ENCODE data around the gene PRIM1.
A peak's percentile ranks its signal among the peaks of the same experiment; 100 is the strongest.
"Not testable (repeated sequence)": the region's sequence is repeated elsewhere in the genome, so short reads cannot be mapped to it uniquely, and the experiment has no call there.

PRIM1 gene

DNA sequence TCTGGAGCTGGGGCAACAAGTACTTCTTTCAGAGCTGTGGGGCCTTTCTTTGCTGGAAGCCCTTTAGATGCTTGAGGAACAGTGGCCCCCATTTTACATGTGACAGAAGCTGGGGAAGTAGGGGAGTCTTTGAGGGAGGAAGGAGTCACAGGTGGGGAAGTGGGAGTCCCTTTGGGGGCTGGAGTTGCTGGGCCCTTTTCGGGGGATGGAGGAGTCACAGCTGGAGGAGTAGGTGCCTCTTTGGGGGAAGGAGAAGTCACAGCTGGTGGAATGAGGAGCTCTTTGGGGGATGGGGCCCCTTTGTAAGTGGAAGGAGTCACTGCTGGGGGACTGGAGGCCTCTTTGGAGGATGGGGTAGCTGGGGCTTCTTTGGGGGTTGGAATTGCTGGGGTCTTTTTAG, 35.7 kb downstream of the PRIM1 start:
- DNase-seq, result no peak

GRCh38 chr12:56715798-56716197, 36.3 kb downstream of the PRIM1 start:
- DNase-seq, result no peak

DNA sequence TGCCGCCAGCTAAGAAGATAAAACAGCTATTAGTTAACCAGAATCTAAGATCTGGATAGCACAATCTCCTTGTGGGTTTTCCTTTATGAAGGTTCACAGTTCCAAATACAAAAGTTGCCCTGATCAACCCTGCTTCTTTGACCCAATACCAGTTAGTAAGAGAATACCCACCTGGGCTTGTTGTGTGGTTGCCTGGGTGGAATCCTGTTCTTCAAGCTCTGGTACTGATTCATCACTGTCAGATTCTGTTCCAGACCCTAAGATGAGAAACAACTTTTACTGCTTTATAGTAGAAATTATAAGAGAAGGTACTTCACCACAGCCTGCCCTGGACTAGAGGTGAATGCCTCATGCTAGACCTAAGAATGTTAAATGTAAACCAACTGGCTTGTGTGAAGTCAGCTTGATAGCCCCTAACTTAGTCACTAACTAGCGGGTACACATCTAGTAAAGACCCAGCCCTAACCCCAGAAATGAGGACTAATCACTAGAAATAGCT, 37.6 kb downstream of the PRIM1 start:
- no peak for DNase-seq

- DNase-seq, result no peak
Measured at GRCh38 chr12:56713345-56713744, 38.8 kb downstream of the PRIM1 start.

DNA sequence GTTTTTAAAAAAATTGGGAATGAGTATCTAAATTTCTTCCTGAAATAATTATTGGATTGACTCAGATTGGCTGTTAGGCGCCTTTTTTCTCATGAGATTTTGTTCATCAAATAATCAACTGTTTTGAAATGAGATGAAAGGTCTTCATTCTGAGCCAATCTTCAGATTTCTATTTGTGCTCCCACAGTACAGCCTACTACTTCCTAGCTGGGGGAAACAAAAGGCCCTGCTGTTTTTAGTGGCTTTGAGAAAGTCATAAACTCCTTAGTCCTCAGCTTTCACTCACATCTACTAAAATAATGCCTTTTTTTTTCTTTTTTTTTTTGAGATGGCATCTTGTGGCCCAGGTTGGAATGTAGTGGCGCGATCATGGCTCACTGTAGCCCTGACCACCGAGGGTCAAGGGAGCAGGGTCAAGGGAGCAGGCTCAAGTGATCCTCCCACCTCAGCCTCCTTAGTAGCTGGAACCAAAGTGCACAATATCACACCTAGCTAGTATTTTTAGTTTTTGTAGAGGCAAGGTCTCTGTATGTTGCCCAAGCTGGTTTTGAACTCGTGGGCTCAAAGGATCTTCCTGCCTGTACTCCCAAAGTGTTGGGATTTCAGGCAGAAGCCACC, 42.3 kb downstream of the PRIM1 start:
- no peak for DNase-seq

DNA sequence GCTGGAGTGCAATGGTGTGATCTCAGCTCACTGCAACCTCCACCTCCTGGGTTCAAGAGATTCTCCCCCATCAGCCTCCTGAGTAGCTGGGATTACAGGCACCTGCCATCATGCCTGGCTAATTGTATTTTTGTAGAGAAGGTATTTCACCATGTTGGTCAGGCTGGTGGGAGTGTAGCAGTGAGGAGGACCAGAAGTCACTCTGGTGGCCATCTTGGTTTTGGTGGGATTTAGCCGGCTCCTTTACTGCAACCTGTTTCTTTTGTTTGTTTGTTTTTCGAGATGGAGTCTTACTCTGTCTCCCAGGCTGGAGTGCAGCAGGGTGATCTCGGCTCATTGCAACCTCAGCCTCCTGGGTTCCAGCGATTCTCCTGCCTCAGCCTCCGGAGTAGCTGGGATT, 47.6 kb downstream of the PRIM1 start:
- not testable (repeated sequence) for DNase-seq

DNA sequence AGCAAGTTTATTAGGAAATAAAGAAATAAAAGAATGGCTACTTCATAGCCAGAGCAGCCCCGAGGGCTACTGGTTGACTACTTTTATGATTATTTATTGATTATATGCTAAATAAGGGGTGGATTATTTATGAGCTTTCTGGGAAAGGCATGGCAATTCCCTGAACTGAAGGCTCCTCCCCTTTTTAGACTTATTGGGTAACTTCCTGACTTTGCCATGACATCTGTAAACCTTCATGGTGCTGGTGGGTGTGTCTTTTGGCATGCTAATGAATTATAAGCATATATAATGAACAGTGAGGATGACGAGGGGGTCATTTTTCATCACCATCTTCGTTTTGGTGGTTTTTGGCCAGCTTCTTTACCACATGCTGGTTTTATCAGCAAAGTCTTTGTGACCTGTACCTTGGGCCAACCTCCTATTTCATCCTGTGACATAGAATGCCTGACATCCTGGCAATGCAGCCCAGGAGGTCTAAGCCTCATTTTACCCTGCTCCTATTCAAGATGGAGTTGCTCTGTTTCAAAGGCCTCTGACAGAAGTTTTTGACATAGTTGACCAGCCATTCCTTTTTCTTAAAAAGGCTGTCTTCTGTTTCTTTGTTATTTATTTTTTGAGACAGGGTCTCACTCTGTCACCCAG, 53.0 kb downstream of the PRIM1 start:
- no peak for DNase-seq

GRCh38 chr12:56695327-56696101, 56.6 kb downstream of the PRIM1 start:
- no peak for DNase-seq

DNA sequence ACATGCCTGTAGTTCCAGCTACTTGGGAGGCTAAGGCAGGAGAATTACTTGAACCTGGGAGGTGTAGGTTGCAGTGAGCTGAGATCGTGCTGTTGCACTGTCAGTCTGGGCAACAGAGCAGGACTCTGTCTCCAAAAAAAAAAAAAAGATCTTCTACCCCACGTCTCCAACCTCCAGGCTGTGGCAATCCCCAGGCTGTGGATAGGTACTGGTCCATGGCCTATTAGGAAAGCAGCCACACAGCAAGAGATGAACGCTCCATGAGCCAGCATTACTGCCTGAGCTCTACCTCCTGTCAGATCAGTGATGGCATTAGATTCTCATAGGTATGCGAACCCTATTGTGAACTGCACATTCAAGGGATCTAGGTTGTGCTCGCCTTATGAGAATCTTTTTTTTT, 58.0 kb downstream of the PRIM1 start:
- no peak for DNase-seq

- no peak for DNase-seq
Measured at GRCh38 chr12:56688846-56689109, 63.3 kb downstream of the PRIM1 start.

DNA sequence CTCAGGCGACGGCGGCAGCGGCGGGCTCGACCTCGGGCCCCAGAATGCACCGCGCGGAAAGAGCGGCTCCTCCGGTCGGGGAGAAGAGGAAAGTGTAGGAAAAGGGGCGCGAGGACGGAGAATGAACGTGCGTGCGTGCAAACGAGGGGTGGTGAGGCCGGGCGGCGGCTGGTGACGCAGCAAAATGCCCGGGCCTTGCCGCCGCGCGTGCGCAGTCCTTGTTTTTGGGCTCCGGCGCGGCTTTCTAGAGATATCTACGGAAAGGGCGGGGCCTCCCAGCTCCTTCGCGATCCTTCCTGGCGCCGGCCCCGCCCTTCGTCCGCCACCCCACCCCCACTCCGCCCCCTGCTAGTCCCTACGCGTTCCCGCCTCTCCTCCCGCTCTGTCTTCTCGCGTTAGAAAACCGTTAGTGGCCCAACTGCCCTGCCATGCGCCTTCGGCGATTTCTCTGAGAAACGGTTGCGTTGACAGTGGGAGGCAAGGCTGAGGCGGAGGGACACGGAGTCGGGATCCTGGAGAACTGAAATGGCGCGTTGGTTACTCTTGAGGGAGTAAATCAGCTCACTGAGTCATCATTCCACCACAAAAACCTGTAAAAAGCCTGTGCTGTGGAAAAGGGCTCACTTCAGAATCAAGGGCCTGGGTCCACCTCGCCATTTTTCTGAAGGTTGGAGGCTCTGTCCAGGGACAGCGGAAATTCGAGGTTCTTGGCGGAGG, 63.8 kb downstream of the PRIM1 start, which contains the start of gene PTGES3:
TSS of gene PTGES3 (minus strand) at position 156 of the 717 bp plus-strand sequence. CDS start 285 bp downstream, outside the sequence.
- DNase-seq, result peak; percentile 99

DNA sequence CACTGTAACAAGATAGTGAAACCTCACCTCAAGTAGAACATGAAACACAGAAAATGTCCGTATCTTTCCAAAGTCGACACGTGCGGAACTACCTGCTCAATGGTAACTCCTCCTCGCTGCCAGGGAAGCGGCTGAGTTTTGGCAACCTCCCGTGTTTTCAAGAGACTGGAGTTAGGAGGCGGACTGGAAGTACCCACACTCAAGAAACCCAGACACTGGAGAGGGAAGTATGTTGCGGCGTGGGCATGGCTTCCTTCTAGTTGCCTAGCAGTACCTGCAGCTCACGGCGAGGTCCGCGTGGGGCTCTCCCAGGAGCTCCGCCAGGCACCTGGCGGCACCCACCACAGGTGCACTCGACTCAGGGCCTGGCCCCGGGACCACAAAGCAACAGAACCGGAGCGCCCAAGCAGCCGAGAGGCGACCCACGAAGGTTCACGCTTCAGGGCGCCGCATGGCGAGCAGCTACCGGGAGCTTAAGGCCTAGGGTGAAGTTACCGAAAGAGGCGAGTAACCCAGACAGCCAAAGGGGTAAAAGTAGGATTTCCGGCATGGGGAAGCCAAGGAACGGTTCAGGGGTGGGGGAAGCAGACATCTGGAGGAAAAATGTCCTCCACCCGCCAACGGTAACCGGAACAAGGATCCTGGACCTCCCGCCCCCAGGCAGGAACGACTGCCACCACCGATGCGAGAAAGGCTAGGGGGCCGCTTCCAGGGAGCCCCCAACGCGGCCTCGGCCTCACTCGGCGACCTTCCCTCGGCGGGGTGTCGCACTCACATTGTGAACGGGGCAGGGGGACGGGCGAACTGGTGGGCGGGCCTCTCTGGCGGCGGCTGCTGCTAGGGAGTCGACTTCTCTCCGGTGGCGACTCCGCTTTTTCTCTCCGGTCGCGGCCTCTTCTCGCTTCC, 64.6 kb downstream of the PRIM1 start:
- DNase-seq, result peak; percentile 57

DNA sequence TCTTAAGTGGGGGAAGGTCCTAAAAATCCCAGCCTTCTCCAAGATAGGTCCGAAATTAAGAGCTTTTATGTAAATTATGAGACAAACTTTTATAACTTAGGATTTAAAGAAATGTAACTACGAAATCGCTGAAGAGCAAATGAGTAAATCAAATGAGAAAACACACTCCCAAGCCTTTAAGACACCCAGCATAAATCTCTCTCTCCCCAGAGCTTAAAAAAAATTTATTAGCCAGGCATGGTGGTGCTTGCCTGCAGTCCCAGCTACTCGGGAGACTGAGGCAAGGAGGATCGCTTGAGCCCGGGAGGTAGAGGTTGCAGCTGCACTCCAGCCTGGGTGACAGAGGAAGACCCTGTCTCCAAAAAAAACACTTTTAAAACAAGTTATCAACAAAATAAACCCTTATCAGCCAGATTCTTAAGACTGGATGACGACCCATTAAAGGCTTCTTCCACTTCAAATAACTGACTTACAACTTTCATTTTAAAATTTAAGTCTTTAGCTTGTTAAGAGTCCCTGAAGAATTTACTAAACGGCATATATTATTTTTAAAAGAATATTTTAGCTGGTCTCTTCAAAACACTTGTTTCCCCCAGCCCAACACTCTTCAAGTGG, 67.3 kb downstream of the PRIM1 start:
- DNase-seq, result no peak

GRCh38 chr12:56682323-56682722, 69.8 kb downstream of the PRIM1 start:
- DNase-seq, result no peak

Measured in activated CD4-positive, alpha-beta T cell treated with anti-CD3 and anti-CD28 coated beads, Interleukin-2, Interleukin-6, amounts not matched to agents 100 ng/mL and 50 ng/mL, durations not matched to agents 16 hours and 8 hours (primary cell).